ACHN (cell line): ENCODE data around the gene PCCA.

Experiments
- DNase-seq: peaks from one replicate; pipeline ENCODE4 v3.0.0-alpha.2; 2015
- in situ Hi-C: cut with HindIII; loops from 2 replicates; pipeline ENCODE4 v1.10.0; 2017; ENCODE audit warnings: low sequenced_read_pairs, low pct_ligation_motif_present, low pct_unique_long_range_greater_than_20kb

The PCCA gene

GRCh38 chr13:100532090-100532766 is 443.3 kb downstream of the PCCA start:
- in situ Hi-C loops = no loop called here
- DNase-seq = no peak

- DNase-seq = no peak
Observed at GRCh38 chr13:100532836-100533435, 444.0 kb downstream of the PCCA start.

GRCh38 chr13:100533588-100534041 is 444.7 kb downstream of the PCCA start:
- in situ Hi-C loops = no loop called here

More at GRCh38 chr13:100532836-100533435, 444.0 kb downstream of the PCCA start:
- in situ Hi-C loops = no loop called here

GRCh38 chr13:100534147-100534843 is 445.4 kb downstream of the PCCA start:
- DNase-seq = no peak
- in situ Hi-C loops = no loop called here

More at GRCh38 chr13:100533588-100534041, 444.7 kb downstream of the PCCA start:
- peak; percentile 32 for DNase-seq

- in situ Hi-C loops = no loop called here
- no peak for DNase-seq
Observed at GRCh38 chr13:100534911-100535310, 446.0 kb downstream of the PCCA start.

GRCh38 chr13:100535426-100536135 is 446.7 kb downstream of the PCCA start:
- in situ Hi-C loops = no loop called here
- DNase-seq = no peak

- in situ Hi-C loops = no loop called here
- DNase-seq = no peak
Observed at GRCh38 chr13:100536643-100537180, 447.8 kb downstream of the PCCA start.

GRCh38 chr13:100537486-100537885 is 448.6 kb downstream of the PCCA start:
- no peak for DNase-seq
- in situ Hi-C loops = no loop called here

GRCh38 chr13:100537951-100538462 is 449.1 kb downstream of the PCCA start:
- DNase-seq = no peak
- in situ Hi-C loops = no loop called here

- no peak for DNase-seq
- in situ Hi-C loops = no loop called here
Observed at GRCh38 chr13:100540621-100541020, 451.7 kb downstream of the PCCA start.

- in situ Hi-C loops = no loop called here
Observed at GRCh38 chr13:100541897-100542825, 453.3 kb downstream of the PCCA start.

GRCh38 chr13:100542826-100543156 is 453.9 kb downstream of the PCCA start:
- in situ Hi-C loops = no loop called here
- peak; percentile 37 for DNase-seq

More at GRCh38 chr13:100541897-100542825, 453.3 kb downstream of the PCCA start:
- no peak for DNase-seq

GRCh38 chr13:100543872-100544602 is 455.1 kb downstream of the PCCA start:
- in situ Hi-C loops = no loop called here
- peak; percentile 8 for DNase-seq

- no peak for DNase-seq
- in situ Hi-C loops = no loop called here
Observed at GRCh38 chr13:100544866-100545683, 456.2 kb downstream of the PCCA start.

GRCh38 chr13:100545684-100546061 is 456.8 kb downstream of the PCCA start:
- in situ Hi-C loops = no loop called here
- DNase-seq = no peak

- in situ Hi-C loops = no loop called here
- no peak for DNase-seq
Observed at GRCh38 chr13:100546713-100547405, 458.0 kb downstream of the PCCA start.
